Hematopoietic multipotent progenitor cell treated with erythropoietin and hydrocortisone succinate and interleukin-3 and kit ligand, for 8 days (in vitro differentiated cells): ENCODE data around the gene SUSD4.

Source experiments
- DNase-seq: peaks from one replicate; pipeline ENCODE4 v3.0.0-alpha.2; 2015

The SUSD4 gene

DNA sequence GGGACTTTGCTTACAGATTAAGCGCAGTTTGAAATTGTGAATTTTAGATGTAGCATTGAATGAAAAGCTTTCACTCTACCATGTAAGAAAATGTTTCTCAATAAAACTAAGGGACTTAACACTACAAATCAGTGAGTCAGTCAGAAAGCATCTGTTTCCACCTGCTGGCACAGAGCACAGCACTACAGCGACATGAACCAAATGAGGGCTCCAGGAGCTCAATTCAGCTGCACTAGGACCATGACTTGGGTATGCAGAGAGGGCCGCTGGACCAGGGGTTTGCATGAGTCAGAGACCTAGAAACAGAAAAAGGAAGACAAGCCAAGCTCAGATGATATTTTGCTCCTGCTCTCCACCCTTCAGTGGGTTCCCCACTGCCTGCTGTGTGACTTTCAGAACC, 5.2 kb downstream of the SUSD4 start:
- DNase-seq = no peak

DNA sequence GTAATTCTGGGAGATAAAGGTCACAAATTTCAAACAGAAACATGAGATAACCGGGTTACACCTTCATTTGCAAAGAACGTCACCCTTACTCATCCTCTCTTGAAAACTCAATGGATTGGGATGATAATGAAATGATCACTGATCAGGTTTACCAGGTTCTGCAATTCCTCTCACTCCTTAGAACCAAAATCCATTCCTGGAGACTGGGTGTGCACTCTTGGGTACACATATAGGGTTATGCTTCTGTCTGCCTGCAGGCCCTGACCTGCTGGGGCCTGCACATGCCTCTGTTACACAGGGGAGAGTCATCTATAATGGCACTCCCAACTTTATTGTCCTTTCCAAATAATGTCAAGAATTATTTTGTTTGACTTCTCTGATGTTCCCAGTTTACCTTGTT, 8.3 kb downstream of the SUSD4 start:
- DNase-seq = no peak

DNA sequence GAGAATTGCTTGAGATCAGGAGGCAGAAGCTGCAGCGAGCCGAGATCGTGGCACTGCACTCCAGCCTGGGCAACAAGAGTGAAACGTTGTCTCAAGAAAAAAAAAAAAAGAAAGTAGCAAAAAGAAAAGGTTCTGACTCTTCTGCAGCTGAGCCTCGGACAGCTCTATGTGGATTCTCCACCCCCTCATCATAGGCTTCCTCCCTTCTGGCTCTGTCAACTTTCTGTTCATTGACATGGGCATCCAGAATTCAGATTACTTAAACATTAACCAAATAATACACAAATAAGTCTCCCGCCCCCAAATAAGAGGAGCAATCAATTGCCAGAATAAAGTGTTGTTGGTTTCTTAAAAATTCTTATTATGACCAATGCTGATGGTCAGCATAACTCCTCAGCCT, 10.0 kb downstream of the SUSD4 start:
- no peak for DNase-seq

DNA sequence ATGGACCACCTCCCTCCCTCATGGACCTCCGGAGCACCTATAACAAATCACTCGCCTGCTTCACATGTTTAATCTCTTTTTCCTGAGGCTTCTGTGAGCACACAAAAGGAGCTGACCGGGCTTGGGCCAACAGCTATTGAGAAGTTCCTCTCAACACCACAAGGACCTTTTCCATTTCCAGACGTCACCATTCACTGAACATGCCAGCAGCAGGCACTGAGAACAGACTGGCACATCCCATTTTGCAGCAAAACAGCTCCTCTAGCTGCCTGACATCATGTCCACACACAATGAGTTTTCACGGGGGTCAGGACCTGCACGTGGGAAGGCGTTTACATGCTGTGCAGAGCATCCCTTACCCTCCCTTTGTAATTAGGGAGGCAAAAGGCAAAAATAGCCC, 11.0 kb downstream of the SUSD4 start:
- DNase-seq = no peak

DNA sequence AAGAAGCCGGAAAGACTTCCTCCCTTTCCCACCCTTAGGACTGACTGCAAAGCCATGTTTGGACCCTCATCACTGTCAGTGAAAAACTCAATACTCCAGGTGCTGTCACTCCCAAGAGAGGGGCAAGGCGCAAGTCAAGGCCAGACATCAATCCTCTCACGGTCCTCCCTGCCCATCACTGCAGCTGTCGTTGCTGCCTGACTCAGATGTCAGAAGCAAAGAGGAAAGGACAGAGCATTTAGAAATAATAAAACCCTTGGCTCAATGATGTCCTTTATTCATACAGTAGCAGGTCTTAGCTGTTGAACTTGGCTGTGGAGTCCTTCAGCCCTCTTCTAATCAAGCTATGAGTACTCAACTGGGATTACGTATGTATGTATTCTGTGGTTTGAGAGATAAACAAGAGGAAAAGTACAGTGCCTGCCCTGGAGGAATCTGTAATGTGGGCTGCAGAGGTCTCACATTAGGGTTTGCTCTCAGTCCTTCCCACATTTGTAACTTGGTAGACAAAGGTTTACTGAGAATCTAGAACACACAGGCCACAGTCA, 13.5 kb downstream of the SUSD4 start:
- no peak for DNase-seq

DNA sequence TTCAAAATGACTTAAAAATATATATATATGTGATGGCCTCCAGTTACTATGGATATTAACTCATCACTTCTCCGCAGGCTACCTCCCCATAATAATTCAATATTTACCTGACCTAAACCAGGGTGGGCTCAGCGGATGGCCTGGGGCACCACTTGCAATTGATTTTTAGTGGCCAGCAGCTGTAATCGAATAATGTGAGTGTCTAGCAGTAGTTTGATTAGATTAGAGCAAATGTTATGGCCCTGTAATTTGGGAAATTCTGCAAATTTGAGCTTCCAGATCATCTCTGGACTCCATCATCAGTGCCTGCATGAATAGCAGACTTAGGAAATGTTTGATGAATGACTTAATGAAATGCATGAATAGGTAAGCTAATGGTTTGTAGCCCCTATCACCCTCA, 14.7 kb downstream of the SUSD4 start:
- DNase-seq = no peak

DNA sequence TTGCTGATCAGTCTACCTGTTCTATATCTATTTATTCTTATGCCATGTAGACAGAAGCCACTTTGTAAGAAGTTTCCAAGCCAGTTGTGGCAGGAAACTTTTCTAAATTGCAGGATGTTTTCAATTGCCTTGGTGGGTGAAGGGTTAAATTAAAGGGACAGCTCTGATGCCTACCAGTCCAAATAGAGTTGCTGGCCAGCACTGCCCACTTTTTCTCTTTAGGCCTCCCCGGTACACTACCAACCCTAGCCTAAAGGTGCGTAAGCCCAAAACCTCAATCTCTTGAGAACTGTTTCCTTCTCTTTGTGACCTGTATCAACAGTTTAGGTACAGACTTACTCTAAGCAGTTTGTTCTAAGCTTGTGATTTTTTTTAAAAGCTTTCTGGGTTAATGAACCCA, 15.5 kb downstream of the SUSD4 start:
- no peak for DNase-seq

DNA sequence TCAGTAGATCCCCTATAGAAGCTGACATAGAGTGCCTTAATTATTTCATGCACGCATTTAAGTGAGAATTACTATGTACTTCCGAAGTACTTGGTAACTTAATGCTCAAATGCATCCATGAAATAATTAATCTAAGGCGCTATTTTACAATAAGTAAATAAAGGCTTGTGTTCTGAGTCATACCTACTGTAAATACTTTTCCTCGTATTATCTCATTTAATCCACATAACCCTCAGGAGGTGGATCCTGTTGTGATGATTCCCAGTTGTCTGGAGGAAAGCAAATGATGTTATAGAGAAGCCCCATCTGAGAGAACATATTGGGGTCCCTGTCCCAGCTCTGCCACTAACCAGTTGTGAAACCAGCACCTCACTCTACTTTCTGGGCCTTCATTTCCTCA, 16.4 kb downstream of the SUSD4 start:
- DNase-seq = no peak

DNA sequence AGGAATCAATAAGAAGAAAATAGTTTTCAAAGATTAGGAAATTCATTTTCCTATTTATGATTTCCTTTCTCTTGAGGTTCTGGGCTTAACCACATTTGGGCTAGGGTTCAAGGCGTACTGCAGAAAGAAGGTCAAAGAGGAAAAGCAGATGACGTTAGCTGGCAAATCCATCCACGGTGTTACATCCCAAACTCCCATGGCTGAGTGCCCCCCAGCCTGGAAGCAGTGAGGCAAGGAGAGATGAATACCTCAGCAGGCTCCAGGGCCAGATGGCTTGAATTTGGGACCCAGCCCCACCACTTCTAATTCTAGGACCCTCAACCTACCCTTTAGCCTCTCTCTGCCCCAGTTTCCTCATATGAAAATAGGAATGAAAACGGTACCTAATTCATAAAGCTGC, 17.7 kb downstream of the SUSD4 start:
- DNase-seq = no peak

DNA sequence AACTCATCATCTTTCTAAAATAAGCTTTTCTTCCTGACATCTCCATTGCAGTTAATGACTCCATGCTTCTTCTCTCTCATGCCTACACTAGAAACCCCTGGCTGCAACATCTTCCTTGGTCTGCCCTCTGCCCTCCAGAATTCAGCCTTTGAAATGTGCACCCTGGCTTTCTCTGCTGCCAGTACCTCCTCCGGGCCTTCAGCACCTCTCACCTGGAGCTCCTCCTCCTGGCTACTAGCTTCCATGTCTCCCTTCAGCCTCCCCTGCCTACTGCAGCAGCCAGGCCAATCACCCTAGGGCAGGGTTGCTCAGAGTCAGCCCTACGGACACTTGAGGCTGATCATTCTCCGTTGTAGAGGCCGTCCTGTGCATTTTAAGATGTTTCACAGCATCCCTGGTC, 18.3 kb downstream of the SUSD4 start:
- DNase-seq = no peak

DNA sequence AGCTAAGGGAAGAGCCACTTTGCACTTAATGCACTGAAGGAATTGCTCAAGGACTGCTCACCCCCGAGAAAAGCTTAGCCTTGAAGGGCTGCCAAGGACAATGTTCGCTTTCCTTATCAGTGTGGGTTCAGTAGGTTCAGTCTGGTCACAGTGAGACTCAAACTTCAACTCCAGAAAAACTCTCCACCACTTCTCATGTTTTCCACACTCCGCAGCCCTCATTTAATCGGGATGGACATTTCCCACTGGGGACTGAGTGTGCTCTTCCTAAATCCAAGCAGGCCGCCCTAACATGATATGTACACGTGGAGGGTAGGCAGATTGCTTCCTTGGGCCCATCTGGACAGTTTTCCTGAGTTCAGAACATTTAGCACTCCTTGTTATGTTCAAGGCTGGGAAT, 19.5 kb downstream of the SUSD4 start:
- DNase-seq = peak; percentile 48

DNA sequence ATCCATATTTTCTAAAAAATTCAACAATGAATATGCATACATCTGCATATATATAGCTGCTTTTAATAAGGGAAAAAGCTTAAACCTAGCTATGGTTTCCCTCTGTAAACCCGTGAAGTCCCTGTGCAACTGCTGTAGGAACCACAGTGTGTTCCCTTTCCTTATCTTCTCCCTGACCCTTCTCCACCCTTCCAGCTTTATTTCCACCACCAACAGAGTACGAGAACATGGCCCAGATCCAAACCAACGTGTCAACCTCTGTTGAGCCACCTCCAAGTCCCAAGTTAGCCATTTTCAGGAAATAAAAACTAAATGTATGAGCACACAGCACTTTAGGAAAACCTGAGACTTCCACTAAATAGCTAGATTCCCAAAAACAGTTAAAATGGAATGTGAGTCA, 20.3 kb downstream of the SUSD4 start:
- peak; percentile 43 for DNase-seq

DNA sequence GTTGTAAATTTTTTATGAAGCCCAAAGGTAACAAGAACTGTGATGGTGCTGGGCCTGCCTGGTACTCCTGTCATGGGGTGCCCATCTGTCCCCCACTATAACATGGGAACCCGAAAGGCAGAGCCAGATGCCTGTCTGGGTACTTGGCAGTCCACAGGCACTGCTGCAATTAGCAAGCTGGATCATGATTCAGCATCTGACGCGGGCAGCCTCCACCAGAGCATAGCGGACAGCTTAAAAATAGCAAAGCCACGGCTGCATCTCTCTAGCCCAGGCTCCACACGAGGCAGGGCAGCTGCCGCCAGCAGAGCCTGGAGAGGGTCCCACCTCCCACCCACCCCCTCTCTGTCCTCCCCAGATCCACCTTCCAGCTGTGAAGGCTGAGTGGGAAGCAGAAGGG, 22.9 kb downstream of the SUSD4 start:
- no peak for DNase-seq

DNA sequence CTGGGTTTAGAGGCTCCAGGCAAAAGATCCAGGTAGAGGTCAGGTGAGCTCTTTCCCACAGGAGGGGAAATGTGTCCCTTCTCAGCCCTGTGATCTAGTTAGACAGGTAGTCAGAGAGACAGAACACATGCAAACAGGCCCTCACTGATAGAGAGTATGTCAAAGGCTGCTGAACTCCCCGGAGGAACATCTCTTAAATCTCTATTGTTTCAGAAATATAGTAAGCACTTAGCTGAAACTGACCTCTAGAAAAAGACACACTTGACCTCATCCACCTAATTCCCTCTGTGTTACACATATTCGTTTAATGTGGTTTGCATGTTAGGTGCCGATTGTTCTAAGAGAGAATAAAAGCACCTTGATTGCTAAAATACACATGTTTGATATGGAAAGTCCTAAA, 23.3 kb downstream of the SUSD4 start:
- DNase-seq = no peak

DNA sequence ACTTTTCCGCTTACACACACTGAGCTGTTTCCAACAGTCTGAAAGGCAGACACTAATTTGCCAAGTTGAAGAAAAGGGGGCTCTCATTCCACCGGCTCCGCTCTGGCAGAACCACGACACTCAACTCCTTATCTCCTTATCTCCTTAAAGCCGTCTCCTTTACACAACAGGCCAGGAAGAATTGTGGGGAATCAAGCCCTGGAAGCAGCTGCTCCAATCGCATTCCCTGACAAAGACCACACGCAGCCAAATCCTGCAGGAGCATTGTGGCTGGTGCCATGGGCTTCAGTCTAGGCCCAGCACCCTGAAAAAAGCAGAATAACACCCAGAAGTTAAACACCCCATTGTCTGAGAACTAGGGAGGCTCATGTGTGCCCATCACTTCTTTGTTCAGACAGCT, 24.1 kb downstream of the SUSD4 start:
- DNase-seq = no peak

DNA sequence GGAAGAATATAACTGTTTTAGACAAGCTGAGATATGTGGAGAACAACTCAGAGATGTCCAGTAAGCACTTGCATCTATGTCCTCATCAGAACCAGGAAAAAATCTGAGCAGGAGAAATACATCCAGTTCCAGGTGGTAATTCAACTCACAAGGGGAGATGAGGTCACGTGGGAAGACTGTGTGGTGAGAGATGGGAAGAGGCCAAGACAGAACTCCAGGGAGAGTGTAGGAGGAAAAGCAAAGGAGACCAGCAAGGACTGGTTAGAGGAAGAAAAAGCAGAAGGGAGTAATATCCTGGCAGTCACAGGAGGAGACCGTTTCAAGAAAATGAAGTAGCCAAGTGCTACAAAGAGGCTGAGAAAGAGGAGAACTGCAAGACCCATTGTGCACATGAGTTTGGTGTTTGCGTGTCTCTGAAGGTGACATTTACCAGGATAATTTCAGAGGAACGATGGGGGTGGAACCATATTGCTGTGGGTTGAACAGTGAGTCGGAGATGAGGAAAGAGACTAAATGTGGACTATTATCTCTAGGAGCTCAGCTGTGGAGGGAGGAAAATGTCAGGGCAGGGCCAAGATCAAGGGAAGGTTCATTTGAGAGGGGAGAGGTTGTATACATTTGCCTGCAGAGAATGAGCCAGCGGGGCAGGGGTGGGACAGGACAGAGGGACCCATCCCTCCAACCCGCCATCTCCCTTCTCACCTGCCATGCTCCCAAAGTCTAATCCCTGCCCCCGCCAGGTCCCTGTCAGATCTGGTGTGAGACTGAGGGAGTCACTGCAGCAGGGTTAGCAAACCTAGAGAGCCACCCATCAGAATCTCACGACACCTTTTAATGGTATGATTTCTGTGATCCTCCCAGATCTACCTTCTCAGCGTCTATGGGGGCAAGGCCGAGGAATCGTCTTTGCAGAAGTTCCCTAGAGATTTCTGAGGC, 24.9 kb downstream of the SUSD4 start:
- DNase-seq = no peak

DNA sequence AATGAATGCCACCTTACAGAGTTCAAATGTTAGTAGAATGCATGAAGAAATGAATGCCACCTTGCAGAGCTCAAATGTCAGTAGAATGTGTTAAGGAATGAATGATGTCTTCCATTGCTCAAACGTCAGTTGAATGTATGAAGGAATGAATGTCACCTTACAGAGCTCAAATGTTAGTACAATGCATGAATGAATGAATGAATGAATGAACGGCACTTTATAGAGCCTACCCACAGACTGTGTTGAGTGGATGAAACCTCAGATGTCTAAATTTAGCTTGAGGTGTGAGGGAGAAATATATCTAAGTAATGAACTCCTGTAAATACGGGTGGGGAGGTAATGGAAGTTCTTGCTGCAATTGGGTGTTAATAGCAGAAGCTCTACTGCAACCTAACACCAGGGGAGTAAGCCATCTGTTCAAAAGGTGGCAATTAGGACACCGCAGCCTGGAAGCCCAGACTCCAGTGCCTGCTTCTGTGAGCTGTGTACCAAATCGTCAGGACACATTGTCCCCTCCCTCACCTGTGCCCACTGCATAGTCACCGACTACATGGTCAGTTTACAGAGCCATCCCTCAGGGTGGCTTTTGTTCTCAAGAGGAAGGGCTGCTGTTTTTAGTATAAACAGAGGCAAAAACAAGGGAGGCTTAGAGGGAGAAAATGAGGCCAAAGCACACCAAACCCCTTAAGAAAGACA, 26.7 kb downstream of the SUSD4 start:
- DNase-seq = no peak

DNA sequence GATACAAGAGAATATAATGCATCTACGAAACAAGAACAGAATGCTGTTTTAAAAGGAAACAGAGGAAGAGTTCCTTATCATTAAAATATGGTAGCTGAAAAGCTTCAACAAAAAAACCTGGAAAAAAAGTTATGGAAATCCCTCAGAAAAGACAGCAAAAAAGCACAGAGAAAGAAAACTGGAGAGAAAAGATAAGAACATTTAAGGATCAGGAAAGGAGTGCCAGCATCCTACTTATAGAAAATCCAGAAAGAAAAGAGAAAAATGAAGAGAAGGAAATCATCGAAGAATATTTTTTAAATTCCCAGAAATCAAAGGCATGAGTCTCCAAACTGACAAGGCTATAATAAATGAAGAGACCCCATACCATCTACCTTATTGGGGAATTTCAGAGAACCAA, 29.8 kb downstream of the SUSD4 start:
- DNase-seq = no peak

DNA sequence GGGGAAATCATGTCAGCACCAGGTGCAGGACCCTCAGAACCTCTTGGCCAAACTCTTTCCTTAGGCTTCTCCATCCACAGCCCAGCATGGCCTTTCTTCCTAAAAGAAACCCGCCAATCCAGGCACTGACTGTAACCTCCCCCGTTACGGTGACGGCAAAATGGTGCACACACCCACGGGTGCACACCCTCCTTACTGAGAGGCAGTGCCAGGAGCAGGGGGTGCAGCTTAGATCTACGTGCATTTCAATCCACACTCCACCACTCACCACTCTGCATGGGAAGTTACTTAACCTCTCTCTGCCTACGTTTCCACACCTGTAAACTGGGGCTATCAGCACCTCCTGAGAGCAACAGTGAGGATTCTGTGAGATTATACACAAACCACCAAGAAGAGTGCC, 31.0 kb downstream of the SUSD4 start:
- no peak for DNase-seq

DNA sequence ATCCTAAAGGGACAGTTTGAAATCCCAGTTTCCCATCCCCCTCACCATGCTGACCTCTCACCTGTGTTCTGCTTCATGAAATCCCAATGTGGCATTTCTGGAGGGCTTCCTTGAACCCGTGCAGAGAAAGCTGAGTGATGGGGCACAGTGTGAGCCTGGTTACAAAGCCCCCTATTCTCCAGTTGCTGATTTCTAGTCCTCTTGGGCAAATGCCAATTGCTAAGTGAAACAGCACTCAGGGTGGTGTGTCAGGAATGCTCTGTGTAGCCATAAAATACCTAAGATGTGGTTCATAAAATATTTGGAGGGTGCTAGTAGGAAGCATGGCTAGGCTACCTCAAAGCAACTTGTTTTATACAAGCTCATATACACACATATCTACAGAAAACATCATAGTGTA, 32.0 kb downstream of the SUSD4 start:
- no peak for DNase-seq

DNA sequence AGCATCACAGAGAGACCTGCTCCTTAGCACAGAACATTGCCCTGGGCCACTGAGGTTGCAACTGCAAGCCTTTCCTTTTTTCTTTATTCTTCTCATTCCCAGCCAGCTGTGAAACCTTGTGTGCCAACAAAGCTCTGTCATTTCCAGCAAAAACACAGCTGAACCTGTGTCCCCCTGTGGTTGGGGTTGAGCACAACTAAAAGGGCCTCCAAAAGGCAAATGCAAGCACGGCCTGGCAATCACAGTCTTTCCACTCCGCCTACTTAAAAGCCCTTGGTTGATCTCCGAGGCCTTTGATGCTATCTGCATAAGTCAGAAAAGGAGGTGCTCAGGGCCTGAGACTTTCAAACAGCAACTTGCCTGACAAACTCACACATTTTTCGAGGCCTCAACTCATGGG, 32.7 kb downstream of the SUSD4 start:
- DNase-seq = no peak

DNA sequence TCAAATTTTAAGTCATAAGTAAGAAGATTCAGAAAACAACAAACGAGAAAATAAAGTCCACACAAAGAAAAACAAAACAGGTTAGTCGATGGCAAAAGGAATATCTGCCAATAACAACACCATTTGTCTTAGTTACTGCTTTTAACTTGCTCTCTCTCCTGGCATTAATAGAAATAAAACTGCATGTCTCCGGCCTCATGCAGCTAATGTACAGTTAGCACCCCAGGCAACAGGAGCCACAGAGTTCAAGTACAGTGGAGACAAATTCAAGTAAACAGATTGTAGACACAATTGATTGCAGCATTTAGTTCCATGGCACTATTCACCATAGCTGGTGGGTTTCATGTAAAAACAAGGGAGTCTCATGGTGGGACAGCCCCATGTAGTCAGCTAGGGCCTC, 33.5 kb downstream of the SUSD4 start:
- DNase-seq = no peak

DNA sequence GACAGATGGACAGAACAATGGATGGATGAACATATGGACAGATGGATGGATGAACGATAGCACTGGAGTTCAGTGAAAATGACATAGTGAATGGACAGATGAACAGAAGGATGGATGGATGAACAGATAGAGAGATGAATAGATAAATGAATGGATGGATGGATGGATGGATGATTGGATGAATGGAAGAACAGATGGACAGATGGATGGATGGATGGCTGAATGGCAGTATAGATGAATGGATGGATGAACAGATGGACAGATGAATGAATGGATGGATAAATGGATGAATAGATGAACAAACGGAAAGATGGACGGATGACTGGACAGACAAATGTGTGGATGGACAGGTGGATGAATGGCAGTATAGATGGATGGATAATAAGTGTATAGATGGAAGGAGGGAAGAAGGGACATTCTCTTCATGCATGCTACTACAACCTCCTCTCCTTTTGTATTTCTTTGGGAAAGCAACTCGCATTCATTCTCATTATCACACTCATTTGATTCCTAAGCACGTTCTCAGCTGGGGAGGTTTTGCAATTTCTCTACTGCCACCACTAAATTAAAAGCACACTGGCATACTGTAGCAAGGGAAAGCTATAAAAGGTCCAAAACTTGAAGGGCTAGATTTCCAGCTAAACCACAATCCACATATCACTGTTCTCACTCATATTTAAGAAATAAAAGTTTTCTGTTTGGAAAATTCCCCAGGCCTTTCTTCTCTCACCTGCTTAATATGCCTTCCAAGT, 34.1 kb downstream of the SUSD4 start:
- DNase-seq = no peak

DNA sequence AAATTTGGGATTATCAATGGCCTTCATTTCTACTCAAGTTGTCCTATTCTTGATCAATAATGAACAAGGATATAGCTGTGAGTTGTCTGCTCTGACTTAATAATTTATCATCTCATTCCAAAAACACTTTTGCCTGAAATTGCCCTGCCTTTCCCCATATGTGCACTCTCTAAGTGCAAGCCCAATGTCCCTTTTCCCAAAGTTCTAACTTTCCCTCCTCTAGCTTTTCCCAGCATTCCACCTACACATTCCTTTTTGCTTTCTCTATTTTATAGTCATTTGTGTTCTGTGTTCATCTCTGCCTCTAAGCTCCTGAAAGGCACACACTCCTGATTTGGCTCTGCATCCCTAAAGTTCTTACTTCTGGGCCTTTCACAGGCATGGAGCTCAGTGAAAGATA, 34.7 kb downstream of the SUSD4 start:
- no peak for DNase-seq
